Astrocyte (in vitro differentiated cells and primary cell): ENCODE measurements around the gene SPATA31D1. TPM values are rescaled to one million over a fixed set of nuclear protein-coding genes. Genes with fewer than 3 reads are reported as not detected.

Source experiments
- DNase-seq: peaks from one replicate; pipeline ENCODE4 v3.0.0-alpha.2; 2010; ENCODE audit warnings: low read depth
- FAIRE-seq: peaks from 2 replicates; lab custom pipeline; 2011; peaks lifted over from hg19 to GRCh38; lab: Jason Lieb, UNC
- H2AFZ ChIP-seq: 2 replicates; pipeline ENCODE4 v1.6.0; 2012; ENCODE audit warnings: low read depth, low read length, inconsistent platforms
- H3K27ac ChIP-seq: 2 replicates; pipeline ENCODE4 v1.5.1; 2011; ENCODE audit warnings: low read depth, low read length, inconsistent platforms
- H3K27me3 ChIP-seq: 2 replicates; pipeline ENCODE4 v1.6.0; 2011; ENCODE audit warnings: low read length, inconsistent platforms; ENCODE audit not compliant: insufficient read depth
- H3K36me3 ChIP-seq: 2 replicates; pipeline ENCODE4 v1.5.1; 2011; ENCODE audit warnings: low read length, inconsistent platforms; ENCODE audit not compliant: insufficient read depth
- H3K4me1 ChIP-seq: 2 replicates; pipeline ENCODE4 v1.5.1; 2011; ENCODE audit warnings: low read length, inconsistent platforms; ENCODE audit not compliant: insufficient read depth
- H3K4me2 ChIP-seq: 2 replicates; pipeline ENCODE4 v1.6.0; 2012; ENCODE audit warnings: low read length, inconsistent platforms
- H3K4me3 ChIP-seq: 2 replicates; pipeline ENCODE4 v1.5.1; 2011; ENCODE audit warnings: low read depth, mild to moderate bottlenecking, low read length, inconsistent platforms; ENCODE audit not compliant: insufficient read depth
- H3K79me2 ChIP-seq: 2 replicates; pipeline ENCODE4 v1.6.0; 2012; ENCODE audit warnings: mild to moderate bottlenecking, low read length, inconsistent platforms; ENCODE audit not compliant: insufficient read depth
- H3K9ac ChIP-seq: 2 replicates; pipeline ENCODE4 v1.6.0; 2012; ENCODE audit warnings: mild to moderate bottlenecking, low read length, inconsistent platforms
- H3K9me3 ChIP-seq: 2 replicates; pipeline ENCODE4 v1.5.1; 2012; ENCODE audit warnings: low read depth, mild to moderate bottlenecking, low read length, inconsistent platforms; ENCODE audit not compliant: insufficient read depth
- H4K20me1 ChIP-seq: 2 replicates; pipeline ENCODE4 v1.6.0; 2012; ENCODE audit warnings: low read length, inconsistent platforms; ENCODE audit not compliant: insufficient read depth
- H3K27ac Mint-ChIP-seq: one replicate; pipeline ENCODE4 v1.8.0; 2021; ENCODE audit warnings: mild to moderate bottlenecking, mixed read lengths; ENCODE audit not compliant: unreplicated experiment
- H3K27me3 Mint-ChIP-seq: one replicate; pipeline ENCODE4 v1.8.0; 2021; ENCODE audit warnings: low read depth, mixed read lengths; ENCODE audit not compliant: unreplicated experiment
- H3K36me3 Mint-ChIP-seq: one replicate; pipeline ENCODE4 v1.8.0; 2021; ENCODE audit warnings: low read depth, mixed read lengths; ENCODE audit not compliant: unreplicated experiment
- H3K4me1 Mint-ChIP-seq: one replicate; pipeline ENCODE4 v1.8.0; 2021; ENCODE audit warnings: low read depth, mixed read lengths; ENCODE audit not compliant: unreplicated experiment
- H3K4me3 Mint-ChIP-seq: one replicate; pipeline ENCODE4 v1.8.0; 2021; ENCODE audit warnings: mild to moderate bottlenecking, moderate library complexity, mixed read lengths; ENCODE audit not compliant: unreplicated experiment
- H3K9me3 Mint-ChIP-seq: one replicate; pipeline ENCODE4 v1.8.0; 2021; ENCODE audit warnings: mild to moderate bottlenecking, mixed read lengths; ENCODE audit not compliant: unreplicated experiment
- CTCF ChIP-seq: IDR thresholded peaks from 2 replicates; pipeline ENCODE4 v1.5.1; 2011; ENCODE audit warnings: low read depth, mild to moderate bottlenecking, inconsistent platforms, low read length, moderate library complexity; ENCODE audit not compliant: insufficient read depth
- EZH2 ChIP-seq: IDR thresholded peaks from 2 replicates; pipeline ENCODE4 v1.6.1; 2012; ENCODE audit warnings: mild to moderate bottlenecking, low read length, inconsistent platforms; ENCODE audit not compliant: insufficient read depth
- total RNA-seq: library from RNA; stranded (reverse); gene quantifications from 2 replicates; pipeline ENCODE4 v1.2.1, GENCODE V29; 2021

The SPATA31D1 gene
- total RNA-seq, 1 donor from 2014 or later = not detected

- Histone ChIP-seq H2AFZ (no peak overlapping the region), H3K79me2 (no peaks in the 10 kb centered on the region), H3K27me3 (no peaks in the 10 kb centered on the region), H3K9ac (no peak overlapping the region), H3K9me3 (no peaks in the 10 kb centered on the region), H3K27ac (no peak overlapping the region), H3K36me3 (no peaks in the 10 kb centered on the region), H3K4me1 (no peaks in the 10 kb centered on the region), H4K20me1 (no peaks in the 10 kb centered on the region), H3K4me3 (no peak overlapping the region), H3K4me2 (no peak overlapping the region)
- Mint-ChIP-seq H3K27me3 (peaks cover 3% of the 10 kb centered on the region), H3K27ac (no peak overlapping the region), H3K9me3 (peaks cover 7% of the 10 kb centered on the region), H3K36me3 (no peaks in the 10 kb centered on the region), H3K4me1 (no peaks in the 10 kb centered on the region), H3K4me3 (no peak overlapping the region)
- TF ChIP-seq CTCF (no peak), EZH2 (no peak)
- no peak for FAIRE-seq
- DNase-seq = no peak
Observed at GRCh38 chr9:82010711-82011110, 22.1 kb downstream of the SPATA31D1 start.

- H3K4me2 ChIP-seq = no peak overlapping the region
- H3K9ac ChIP-seq = no peak overlapping the region
- H2AFZ ChIP-seq = no peak overlapping the region
- H3K36me3 Mint-ChIP-seq = no peaks in the 10 kb centered on the region
- no peak overlapping the region for H3K4me3 ChIP-seq
- peaks cover 7% of the 10 kb centered on the region for H3K9me3 Mint-ChIP-seq
- peaks cover 3% of the 10 kb centered on the region for H3K27me3 Mint-ChIP-seq
- H3K27ac Mint-ChIP-seq = no peak overlapping the region
- no peaks in the 10 kb centered on the region for H3K4me1 Mint-ChIP-seq
- H3K36me3 ChIP-seq = no peaks in the 10 kb centered on the region
- H3K27me3 ChIP-seq = no peaks in the 10 kb centered on the region
- no peaks in the 10 kb centered on the region for H4K20me1 ChIP-seq
- H3K4me3 Mint-ChIP-seq = no peak overlapping the region
- no peaks in the 10 kb centered on the region for H3K79me2 ChIP-seq
- FAIRE-seq (no peak), DNase-seq (no peak)
- H3K4me1 ChIP-seq = no peaks in the 10 kb centered on the region
- no peaks in the 10 kb centered on the region for H3K9me3 ChIP-seq
- TF ChIP-seq EZH2 (no peak), CTCF (no peak)
- H3K27ac ChIP-seq = no peak overlapping the region
Observed at GRCh38 chr9:82011133-82011532, 22.6 kb downstream of the SPATA31D1 start.

GRCh38 chr9:82012276-82012675 is 23.7 kb downstream of the SPATA31D1 start:
- no peak for FAIRE-seq
- Histone ChIP-seq H3K4me1 (no peaks in the 10 kb centered on the region), H3K36me3 (no peaks in the 10 kb centered on the region), H4K20me1 (no peaks in the 10 kb centered on the region), H3K27me3 (no peaks in the 10 kb centered on the region), H2AFZ (no peak overlapping the region), H3K4me2 (no peak overlapping the region), H3K4me3 (no peak overlapping the region), H3K9me3 (no peaks in the 10 kb centered on the region), H3K27ac (no peak overlapping the region), H3K9ac (no peak overlapping the region), H3K79me2 (no peaks in the 10 kb centered on the region)
- Mint-ChIP-seq H3K36me3 (no peaks in the 10 kb centered on the region), H3K4me3 (no peak overlapping the region), H3K27me3 (no peaks in the 10 kb centered on the region), H3K4me1 (no peaks in the 10 kb centered on the region), H3K9me3 (peaks cover 7% of the 10 kb centered on the region), H3K27ac (no peak overlapping the region)
- TF ChIP-seq EZH2 (no peak), CTCF (no peak)
- no peak for DNase-seq
